Vagina (tissue), 2 donors: Measurements from ENCODE around the gene EBF4.

Experiments
- POLR2A ChIP-seq, 2 donors: fragments of 450-650 bp; IDR thresholded peaks; one replicate each; pipeline ENCODE4 v1.6.1; 2017; ENCODE audit warnings: antibody characterized with exemption in 2 of 2, mild to moderate bottlenecking in 2 of 2, moderate library complexity in 2 of 2
- TF ChIP-seq, protein P1 (sequence below), 3 experiments: fragments of 450-650 bp in 2 of 3; fragments of 200-600 bp in 1 of 3; sonication (generic) in 1 of 3; IDR thresholded peaks; one replicate each; pipeline ENCODE4 v1.5.1; 2017 to 2019; ENCODE audit warnings: antibody characterized with exemption in 3 of 3, mild to moderate bottlenecking in 2 of 3, moderate library complexity in 2 of 3

DNA sequence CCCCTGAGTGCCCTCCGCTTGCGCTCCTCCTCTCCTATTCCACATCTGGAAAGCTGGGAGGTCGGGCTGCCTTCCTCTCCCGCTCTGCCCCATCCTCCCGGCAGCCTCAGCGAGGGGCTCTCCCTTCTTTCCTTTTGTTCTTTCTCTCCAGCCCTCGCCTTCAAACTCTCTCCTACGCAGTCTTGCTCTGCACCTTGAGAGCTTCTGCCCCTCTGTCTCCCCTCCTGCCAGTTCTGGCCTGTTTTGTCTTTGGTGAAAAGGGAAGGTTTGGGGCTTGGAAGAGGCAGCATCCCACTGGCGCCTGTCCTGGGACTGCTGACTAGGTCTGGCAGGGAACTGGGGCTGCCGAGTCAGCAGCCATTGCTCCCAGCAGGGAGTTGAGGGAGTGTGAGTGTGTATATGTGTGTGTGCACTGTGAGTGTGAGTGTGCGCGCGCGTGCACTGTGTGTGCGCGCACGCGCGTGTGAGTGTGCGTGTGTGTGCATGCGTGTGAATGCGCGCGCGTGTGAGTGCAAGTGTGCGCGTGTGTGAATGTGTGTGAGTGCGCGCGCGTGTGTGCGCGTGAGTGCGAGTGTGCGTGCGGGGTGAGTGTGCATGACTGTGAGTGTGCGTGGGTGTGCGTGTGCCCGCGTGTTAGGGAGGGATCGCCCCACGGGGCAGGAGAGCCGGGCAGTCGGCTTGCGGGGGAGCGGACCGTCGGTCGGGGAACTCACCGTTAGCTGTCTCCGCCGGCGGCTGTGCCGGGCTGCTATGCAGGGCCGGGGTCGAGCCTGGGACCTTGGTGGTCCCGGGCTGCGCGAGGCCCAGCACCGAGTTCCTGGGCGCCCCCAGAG, 107.3 kb downstream of the EBF4 start:
- TF ChIP-seq, protein P1, sequence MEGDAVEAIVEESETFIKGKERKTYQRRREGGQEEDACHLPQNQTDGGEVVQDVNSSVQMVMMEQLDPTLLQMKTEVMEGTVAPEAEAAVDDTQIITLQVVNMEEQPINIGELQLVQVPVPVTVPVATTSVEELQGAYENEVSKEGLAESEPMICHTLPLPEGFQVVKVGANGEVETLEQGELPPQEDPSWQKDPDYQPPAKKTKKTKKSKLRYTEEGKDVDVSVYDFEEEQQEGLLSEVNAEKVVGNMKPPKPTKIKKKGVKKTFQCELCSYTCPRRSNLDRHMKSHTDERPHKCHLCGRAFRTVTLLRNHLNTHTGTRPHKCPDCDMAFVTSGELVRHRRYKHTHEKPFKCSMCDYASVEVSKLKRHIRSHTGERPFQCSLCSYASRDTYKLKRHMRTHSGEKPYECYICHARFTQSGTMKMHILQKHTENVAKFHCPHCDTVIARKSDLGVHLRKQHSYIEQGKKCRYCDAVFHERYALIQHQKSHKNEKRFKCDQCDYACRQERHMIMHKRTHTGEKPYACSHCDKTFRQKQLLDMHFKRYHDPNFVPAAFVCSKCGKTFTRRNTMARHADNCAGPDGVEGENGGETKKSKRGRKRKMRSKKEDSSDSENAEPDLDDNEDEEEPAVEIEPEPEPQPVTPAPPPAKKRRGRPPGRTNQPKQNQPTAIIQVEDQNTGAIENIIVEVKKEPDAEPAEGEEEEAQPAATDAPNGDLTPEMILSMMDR (IDR thresholded peaks at IDR 0.05), result no peak
- TF ChIP-seq POLR2A (IDR thresholded peaks at IDR 0.05), result no peak
